Middle frontal gyrus (tissue), 1 donor: ENCODE data around the gene PIP5K1A.

Experiments used
- DNase-seq: peaks from one replicate; pipeline ENCODE4 v3.0.0-alpha.2; 2015; ENCODE audit warnings: low spot score; ENCODE audit errors: extremely low spot score

Gene PIP5K1A

GRCh38 chr1:151288502-151288901 is 90.2 kb downstream of the PIP5K1A start:
- DNase-seq, result no peak

- no peak for DNase-seq
Measured at GRCh38 chr1:151289080-151289935, 91.0 kb downstream of the PIP5K1A start.

GRCh38 chr1:151289991-151290708 is 91.8 kb downstream of the PIP5K1A start:
- no peak for DNase-seq

- DNase-seq, result no peak
Measured at GRCh38 chr1:151290709-151291303, 92.5 kb downstream of the PIP5K1A start.

- DNase-seq, result no peak
Measured at GRCh38 chr1:151292207-151293030, 94.1 kb downstream of the PIP5K1A start.

- no peak for DNase-seq
Measured at GRCh38 chr1:151293093-151293492, 94.7 kb downstream of the PIP5K1A start.

- DNase-seq, result peak; percentile 53
Measured at GRCh38 chr1:151294742-151295462, 96.5 kb downstream of the PIP5K1A start.
